DMS 273 (cell line): Measurements from ENCODE around the gene MRPL14.

Experiments
- DNase-seq: peaks from one replicate; lab custom pipeline; 2025; ENCODE audit not compliant: unreplicated experiment; lab: John Stamatoyannopoulos, UW

Gene MRPL14

GRCh38 chr6:44081753-44082152 is 45.5 kb downstream of the MRPL14 start:
- no peak for DNase-seq

DNA sequence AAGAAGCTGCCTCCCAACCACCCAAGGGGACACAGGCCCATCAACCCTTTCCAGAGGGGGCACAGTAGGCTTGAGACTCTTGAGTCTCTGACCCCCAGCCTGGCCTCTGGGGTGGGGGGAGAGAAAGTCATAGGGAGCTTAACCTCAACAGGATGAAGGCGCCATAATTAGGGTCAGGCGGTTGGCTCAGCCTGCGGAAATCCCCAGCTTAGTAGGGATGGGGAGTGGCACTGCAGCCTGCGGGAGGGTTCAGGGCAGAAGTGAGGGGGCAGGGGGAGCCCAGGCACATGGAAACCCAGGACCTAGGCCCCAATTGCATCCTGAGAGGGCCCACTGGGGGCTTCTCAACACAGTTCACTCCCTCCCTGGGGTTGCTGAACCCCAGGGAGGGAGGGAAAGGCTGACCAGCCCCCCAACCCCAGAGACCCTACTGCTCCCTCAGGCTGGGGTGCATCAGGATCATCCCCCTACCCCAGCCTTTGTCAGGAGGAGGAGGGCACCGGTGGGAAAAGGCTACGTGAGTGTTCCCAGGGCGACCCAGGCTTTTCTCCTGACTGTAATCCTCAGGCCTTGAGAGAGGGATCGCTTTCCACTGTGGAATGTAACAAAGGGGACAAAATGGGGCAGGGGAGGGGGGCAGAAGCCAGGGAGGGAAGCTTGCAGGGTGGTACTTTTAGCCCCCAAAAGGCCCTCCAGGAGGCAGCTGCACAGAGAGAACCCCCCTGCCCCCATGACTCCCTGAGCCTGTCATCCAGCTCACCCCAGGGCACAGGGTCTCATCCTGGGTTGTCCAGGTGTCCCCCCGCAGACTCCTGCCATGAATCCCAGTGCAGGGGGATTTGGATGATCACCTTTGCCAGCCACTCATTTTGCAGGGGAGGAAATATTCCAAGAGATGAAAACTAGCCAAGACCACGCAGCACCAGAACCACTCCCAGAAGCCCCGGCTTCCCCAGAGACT is 46.4 kb downstream of the MRPL14 start:
- DNase-seq: no peak

DNA sequence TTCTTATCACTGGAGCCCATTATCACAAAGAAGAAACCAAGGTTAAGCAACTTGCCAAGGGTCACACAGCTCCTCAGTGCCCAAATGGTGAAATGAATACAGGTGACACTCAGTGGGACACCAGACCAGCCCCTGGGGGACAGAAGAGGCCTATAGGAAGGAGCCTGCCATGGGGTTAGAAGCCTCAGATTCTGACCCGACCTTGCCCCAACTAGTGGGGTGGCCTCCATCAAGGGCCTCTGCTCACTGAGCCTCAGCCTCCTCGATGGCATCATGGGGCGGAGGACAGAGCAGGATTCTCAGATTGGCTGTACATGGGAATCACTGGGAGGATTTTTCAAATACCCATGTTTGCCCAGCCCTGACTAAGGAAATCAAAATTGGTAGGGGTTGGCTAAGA is 47.6 kb downstream of the MRPL14 start:
- DNase-seq: no peak

DNA sequence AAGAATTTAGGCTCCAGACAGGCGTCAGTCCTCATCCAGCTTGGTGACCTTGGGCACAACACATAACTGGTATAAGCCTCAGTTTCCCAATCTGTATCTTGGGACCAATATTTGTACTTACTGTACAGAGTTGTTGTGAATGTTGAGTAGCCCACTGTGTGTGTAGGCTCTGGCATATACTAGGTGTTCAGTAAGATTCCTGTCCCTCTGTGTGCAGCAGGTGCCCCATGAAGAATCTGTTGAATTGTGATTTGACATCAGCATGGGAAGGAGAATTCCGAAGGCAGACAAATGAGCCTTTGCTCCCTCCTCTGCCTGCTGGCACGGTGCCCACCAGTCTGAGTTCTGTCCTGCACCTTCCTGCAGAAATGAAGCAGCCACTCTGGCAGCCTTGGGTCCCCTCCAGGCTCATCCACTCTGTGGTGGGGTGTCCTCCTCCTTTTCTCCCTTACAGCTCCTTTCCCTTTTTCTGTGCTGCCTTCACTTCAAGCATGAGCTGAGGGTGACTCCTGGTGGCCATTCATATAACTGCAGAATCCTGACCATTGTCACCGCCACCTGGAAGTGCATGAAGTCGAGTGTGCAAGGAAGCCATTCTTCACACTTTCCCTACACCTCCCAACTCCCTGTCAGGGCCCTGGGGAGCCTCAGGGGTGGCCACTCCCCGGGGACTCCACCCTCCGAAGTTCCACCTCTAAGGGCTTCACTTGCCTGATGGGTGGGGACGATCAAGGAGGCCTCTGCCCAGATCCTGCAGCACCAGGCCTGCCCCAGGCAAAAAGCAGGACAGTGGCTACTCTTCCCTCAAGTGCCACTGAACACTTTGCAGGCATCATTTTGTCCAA is 48.2 kb downstream of the MRPL14 start:
- no peak for DNase-seq

DNA sequence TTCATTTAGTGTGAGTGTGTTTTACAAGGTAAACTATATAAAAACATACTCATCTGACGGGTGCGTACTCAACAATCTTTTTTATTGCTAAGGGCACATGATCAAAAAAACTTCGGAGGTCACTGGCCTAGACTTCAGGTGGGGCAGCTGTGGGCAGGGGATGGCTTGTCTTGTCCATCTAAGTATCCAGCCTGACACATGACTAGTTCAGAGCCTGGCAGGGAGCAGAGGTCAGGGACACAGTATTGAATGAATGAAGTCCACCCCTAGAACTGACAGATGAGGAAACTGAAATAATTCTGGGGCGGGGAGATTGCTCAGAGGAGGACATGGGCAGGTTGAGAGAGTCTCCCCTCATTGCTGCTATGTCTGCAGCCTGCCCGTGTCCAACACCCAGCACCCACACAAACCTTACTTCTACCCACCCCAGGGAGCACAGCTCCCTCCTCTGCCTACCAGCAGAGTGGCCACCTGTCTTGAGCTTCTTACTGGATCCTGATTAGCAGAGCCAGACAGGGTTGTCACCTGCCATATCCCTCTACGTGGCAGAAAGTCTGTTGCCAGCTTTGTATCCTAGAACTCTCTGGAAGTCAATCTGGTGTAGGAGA is 48.9 kb downstream of the MRPL14 start:
- no peak for DNase-seq

DNA sequence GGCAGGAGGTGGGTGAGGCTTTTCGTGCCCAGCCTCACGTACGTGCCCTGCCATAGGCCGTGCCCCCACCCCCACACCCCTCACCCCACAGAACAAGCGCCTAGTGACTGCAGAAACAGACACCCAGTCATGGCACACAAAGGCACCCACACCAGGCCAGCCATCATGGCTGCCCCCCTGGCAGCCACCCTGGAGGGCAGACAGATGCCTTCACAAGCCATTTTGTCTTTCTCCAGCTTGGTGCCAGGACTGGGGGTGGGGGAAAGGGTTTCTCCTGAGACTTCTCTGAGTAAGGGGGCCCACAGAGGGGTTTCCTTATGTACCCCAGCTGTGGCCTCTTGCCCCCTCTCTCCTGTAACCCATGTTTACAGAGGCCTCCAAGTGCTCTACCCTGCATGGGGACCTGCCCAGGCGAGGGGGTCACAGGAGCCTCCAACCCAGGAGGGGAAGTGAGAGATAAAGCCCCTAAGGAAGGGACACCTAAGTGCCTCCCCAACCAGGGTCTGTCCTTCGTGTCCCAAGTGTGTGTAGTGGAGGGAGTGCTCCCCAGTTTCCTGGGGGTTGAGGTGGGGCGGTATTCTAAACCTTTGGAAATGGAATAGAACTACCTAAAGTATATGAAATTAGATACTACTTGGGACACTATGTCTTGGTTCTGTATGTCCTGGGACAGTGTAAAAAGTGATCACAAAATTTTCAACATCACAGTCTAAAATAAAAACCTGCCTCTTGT is 49.9 kb downstream of the MRPL14 start:
- no peak for DNase-seq

DNA sequence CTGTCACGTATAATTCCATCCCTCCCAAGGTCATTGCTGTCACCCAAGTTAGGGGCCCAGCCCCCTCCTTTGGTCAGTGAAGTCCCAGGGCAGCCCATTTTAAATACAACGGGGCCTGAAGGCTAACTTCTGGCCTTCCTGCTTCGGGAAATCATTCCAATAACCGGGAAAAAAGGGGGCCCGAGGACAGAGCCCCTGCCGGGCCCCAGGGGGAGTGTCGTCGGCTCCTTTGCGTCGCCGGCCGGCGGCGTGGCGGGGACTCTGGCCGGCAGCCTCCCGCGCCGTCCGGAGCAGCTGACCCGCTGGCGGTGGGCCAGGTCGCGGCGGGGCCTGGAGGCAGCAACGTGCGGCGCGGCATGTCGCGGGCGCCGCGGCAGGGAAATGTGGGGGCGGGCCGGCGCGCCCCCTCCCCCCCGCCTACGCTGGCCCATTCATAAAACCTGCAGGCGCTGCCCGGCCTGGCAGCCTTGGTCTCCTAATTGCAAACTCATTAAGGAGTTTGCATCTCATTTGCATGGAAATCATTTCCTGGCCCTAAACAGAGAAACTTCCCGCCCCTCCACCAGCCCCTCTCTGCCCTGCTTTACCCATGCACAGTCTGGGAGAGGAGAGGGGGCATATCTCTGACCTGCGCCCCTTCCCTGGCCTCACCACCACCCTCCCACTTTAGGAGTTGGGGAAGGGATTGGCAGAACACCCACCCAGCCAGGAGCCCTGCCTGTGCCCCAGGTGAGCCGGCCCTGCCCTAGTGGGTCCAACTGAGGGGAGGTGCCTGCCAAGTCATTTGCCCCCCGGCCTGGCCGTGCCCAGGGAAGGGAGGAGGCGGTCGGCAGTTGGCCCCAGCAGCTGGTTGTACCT is 50.7 kb downstream of the MRPL14 start:
- no peak for DNase-seq

GRCh38 chr6:44075647-44076355 is 51.5 kb downstream of the MRPL14 start:
- DNase-seq: no peak

- DNase-seq: no peak
These were observed 52.2 kb downstream of the MRPL14 start for GRCh38 chr6:44074813-44075646.

GRCh38 chr6:44074439-44074812 is 52.8 kb downstream of the MRPL14 start:
- DNase-seq: no peak

GRCh38 chr6:44073612-44074438 is 53.4 kb downstream of the MRPL14 start:
- no peak for DNase-seq

DNA sequence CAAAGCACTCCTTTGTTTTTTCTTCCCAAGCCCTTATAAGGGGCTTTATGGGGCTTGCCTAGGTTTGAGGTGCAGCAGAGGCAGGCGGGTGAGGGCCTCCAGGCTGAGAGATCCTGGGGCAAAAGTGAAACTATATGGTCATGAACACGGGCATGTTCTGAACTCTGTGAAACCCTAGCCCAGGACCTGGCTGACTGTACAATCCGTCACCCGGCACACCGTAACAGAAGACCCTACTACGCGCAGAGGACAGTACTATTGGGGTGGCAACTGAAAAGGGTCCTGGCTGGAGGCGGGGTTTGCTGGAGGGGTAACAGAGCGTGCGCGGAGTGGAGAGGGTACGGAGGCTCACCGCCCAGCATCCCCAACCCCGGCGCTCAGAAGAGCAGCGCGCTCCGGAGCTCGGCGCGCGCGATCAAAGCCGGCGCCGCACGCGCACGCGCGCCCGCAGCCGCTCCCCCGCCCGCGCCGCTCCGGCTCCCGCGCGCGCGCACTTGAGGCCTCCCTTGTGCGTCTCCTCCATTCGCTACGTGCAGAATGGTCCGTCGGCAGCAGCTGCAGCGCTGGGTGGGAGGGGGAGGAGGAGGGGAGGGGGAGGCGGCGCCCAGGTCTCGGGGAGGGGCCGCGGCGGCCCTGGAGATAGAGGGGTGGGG is 54.2 kb downstream of the MRPL14 start:
- DNase-seq: no peak

GRCh38 chr6:44072452-44072958 is 54.7 kb downstream of the MRPL14 start:
- DNase-seq: no peak

DNA sequence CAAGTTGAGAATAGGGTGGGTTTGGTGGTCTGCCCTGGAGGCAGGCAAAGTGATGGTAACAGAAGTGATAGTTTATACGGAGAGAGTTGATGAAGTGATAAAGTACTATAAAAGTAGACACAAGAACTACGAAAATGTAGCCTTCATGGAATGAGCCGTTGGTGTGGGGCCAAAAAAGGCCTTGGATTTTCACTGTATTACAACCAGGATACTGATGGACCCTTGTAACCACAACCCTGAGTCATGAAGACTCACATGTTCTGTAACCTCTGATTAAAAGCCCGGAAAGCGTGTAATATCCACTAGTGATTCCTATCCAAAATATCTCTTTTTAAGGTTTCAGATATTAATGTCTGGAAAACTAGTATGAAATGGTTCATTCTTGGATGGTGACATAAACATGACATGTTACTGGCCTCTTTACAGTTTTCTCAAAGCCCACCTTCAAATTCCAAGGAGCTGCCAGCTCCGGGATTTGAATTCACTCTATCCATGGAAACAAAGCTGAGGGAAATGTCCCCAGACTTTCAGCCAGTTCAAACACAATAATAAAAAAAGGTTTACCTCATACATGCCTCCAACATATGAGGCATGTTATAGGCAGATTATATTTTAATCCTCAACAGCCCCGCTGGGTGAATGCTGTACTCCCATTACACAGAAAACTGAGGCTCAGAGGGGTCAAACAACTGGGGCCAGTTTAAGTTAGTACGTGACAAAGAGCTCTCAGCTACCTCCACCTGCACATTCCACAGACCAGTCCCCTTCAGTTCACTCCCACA is 55.4 kb downstream of the MRPL14 start:
- no peak for DNase-seq

DNA sequence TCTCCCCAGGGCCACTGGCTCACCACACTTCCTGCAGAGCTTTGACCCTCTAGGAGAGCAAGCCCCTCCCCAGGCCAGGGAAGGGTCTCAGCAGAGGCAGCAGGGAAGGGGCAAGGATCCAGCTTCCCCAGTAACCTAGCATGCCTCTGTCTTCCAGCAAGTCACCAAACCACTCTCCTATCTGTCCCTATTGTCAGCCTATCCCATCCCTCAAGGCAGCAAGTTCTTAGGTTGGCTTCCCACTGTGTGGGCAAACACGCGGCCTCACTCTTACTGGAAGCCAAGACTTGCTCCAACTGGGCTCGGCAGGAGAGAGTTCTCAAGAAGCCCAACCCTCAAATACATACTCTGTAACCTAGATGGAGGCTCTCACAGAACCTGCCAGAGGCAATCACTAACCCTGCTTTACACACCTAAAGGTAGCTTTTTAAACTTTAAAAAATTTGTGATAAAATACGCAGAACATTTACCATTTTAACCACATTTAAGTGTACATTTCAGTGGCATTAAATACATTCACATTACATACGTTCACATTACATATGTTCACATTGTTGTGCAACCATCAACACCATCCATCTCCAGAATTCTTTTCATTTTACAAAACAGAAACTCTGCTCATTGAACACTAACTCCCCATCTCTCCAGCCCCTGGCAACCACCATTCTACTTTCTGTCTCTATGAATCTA is 58.5 kb downstream of the MRPL14 start:
- DNase-seq: no peak
